Liver (tissue), 9 donors: ENCODE data around the gene PEAK1. TPM values are rescaled to one million over a fixed set of nuclear protein-coding genes. Genes with fewer than 3 reads are reported as not detected.

Experiments
- DNase-seq: peaks from one replicate; pipeline ENCODE4 v3.0.0-alpha.2; 2017; ENCODE audit warnings: low spot score
- H3K27ac ChIP-seq, 2 donors: one replicate each; pipeline ENCODE4 v1.7.0; 2013; ENCODE audit warnings: inconsistent platforms in 2 of 2, low read length in 2 of 2, control low read depth in 1 of 2, low read depth in 1 of 2, mild to moderate bottlenecking in 1 of 2
- H3K27me3 ChIP-seq, 4 donors: one replicate each; pipeline versions ENCODE4 v1.6.1 to v1.7.0; 2013; ENCODE audit warnings: low read length in 3 of 4, inconsistent platforms in 1 of 4, mild to moderate bottlenecking in 1 of 4, moderate library complexity in 1 of 4; ENCODE audit not compliant: control insufficient read depth in 4 of 4, insufficient read depth in 4 of 4
- H3K36me3 ChIP-seq, 4 donors: one replicate each; pipeline versions ENCODE4 v1.6.1 to v1.7.0; 2013; ENCODE audit warnings: low read length in 3 of 4, mild to moderate bottlenecking in 3 of 4, low read depth in 1 of 4, moderate library complexity in 1 of 4; ENCODE audit not compliant: control insufficient read depth in 4 of 4, insufficient read depth in 3 of 4
- H3K4me1 ChIP-seq, 4 donors: one replicate each; pipeline versions ENCODE4 v1.6.1 to v1.7.0; 2013; ENCODE audit warnings: low read length in 3 of 4, mild to moderate bottlenecking in 3 of 4, moderate library complexity in 1 of 4; ENCODE audit not compliant: control insufficient read depth in 4 of 4, insufficient read depth in 4 of 4
- H3K4me3 ChIP-seq, 3 donors: one replicate each; pipeline versions ENCODE4 v1.6.1 to v1.7.0; 2013; ENCODE audit warnings: low read length in 3 of 3, control low read depth in 1 of 3, low read depth in 1 of 3, mild to moderate bottlenecking in 1 of 3
- H3K9ac ChIP-seq, 2 donors: one replicate each; pipeline ENCODE4 v1.7.0; 2013; ENCODE audit warnings: low read length in 2 of 2, mild to moderate bottlenecking in 2 of 2, moderate library complexity in 2 of 2, control low read depth in 1 of 2, low read depth in 1 of 2
- H3K9me3 ChIP-seq, 4 donors: one replicate each; pipeline versions ENCODE4 v1.6.1 to v1.7.0; 2013; ENCODE audit warnings: low read length in 3 of 4; ENCODE audit not compliant: control insufficient read depth in 4 of 4
- EGR1 ChIP-seq, 2 donors: IDR thresholded peaks; 2 replicates each; pipeline ENCODE4 v1.6.1; 2016 to 2018; ENCODE audit warnings: antibody characterized with exemption in 2 of 2, low read depth in 2 of 2
- FOXA1 ChIP-seq: IDR thresholded peaks from 2 replicates; pipeline ENCODE4 v1.6.1; 2016; ENCODE audit warnings: antibody characterized with exemption
- GABPA ChIP-seq, 2 donors: IDR thresholded peaks in 1 of 2; conservative IDR thresholded peaks in 1 of 2; 2 replicates each; pipeline ENCODE4 v1.6.1; 2016; ENCODE audit warnings: antibody characterized with exemption in 2 of 2, mild to moderate bottlenecking in 1 of 2, moderate library complexity in 1 of 2
- HNF4A ChIP-seq, 2 donors: conservative IDR thresholded peaks; 2 replicates each; pipeline ENCODE4 v1.6.1; 2016; ENCODE audit warnings: antibody characterized with exemption in 2 of 2, mild to moderate bottlenecking in 2 of 2
- HNF4G ChIP-seq: IDR thresholded peaks from 2 replicates; pipeline ENCODE4 v1.6.1; 2016; ENCODE audit warnings: antibody characterized with exemption
- JUND ChIP-seq, 2 donors: IDR thresholded peaks; 2 replicates each; pipeline ENCODE4 v1.6.1; 2016; ENCODE audit warnings: antibody characterized with exemption in 2 of 2
- NR2F2 ChIP-seq: IDR thresholded peaks from 2 replicates; pipeline ENCODE4 v1.6.1; 2016; ENCODE audit warnings: antibody characterized with exemption
- RAD21 ChIP-seq, 2 donors: IDR thresholded peaks; 2 replicates each; pipeline ENCODE4 v1.6.1; 2016; ENCODE audit warnings: antibody characterized with exemption in 2 of 2, mild to moderate bottlenecking in 2 of 2
- RXRA ChIP-seq, 2 donors: IDR thresholded peaks; 2 replicates each; pipeline ENCODE4 v1.6.1; 2017 to 2018; ENCODE audit warnings: antibody characterized with exemption in 2 of 2, mild to moderate bottlenecking in 1 of 2
- SP1 ChIP-seq: IDR thresholded peaks from 2 replicates; pipeline ENCODE4 v1.6.1; 2018; ENCODE audit warnings: antibody characterized with exemption, mild to moderate bottlenecking
- TAF1 ChIP-seq: conservative IDR thresholded peaks from 2 replicates; pipeline ENCODE4 v1.6.1; 2016; ENCODE audit warnings: antibody characterized with exemption, mild to moderate bottlenecking
- YY1 ChIP-seq: IDR thresholded peaks from 2 replicates; pipeline ENCODE4 v1.6.1; 2016; ENCODE audit warnings: antibody characterized with exemption, mild to moderate bottlenecking
- WGBS: extraction: QIAGEN DNeasy Blood & Tissue Kit; methylation state at CpG from one replicate; pipeline ENCODE4 v1.1.7; 2013; 5-methylcytosine and 5-hydroxymethylcytosine counted together
- polyA plus RNA-seq, 2 donors: library from polyadenylated mRNA; stranded (reverse) in 1 of 2; unstranded in 1 of 2; fragments of 200-250 nt in 1 of 2; fragments of >200 nt in 1 of 2; fragmentation: Nextera tagmentation in 1 of 2; extraction: Ambion mirVana in 1 of 2; gene quantifications; one replicate each; pipeline versions ENCODE4 v1.2.1 to v1.2.3, GENCODE V29; 2013 to 2015
- total RNA-seq, 2 donors: library from RNA; depleted of rRNA; stranded (reverse); fragments of >200 nt; gene quantifications; one replicate each; pipeline ENCODE4 v1.2.3, GENCODE V29; 2014
- TF ChIP-seq, protein P1 (sequence below): fragments of 150-350 bp; IDR thresholded peaks from 2 replicates; pipeline ENCODE4 v1.5.1; 2017; ENCODE audit warnings: improper control_type of control experiment, low read depth, low read length; ENCODE audit not compliant: missing input control
- TF ChIP-seq, protein P2 (sequence below): IDR thresholded peaks from 2 replicates; pipeline ENCODE4 v1.6.1; 2016; ENCODE audit warnings: antibody characterized with exemption, mild to moderate bottlenecking
- TF ChIP-seq, protein P3 (sequence below): IDR thresholded peaks from 2 replicates; pipeline ENCODE4 v1.6.1; 2016; ENCODE audit warnings: antibody characterized with exemption
- TF ChIP-seq, protein P4 (sequence below): IDR thresholded peaks from 2 replicates; pipeline ENCODE4 v1.6.1; 2016; ENCODE audit warnings: antibody characterized with exemption
- TF ChIP-seq, protein P5 (sequence below): IDR thresholded peaks from 2 replicates; pipeline ENCODE4 v1.6.1; 2016; ENCODE audit warnings: antibody characterized with exemption
- donor health status: healthy.
- donor health status: healthy.
- donor health status: healthy.
- donor health status: healthy.
- donor health status: healthy.

The PEAK1 gene
- total and polyA plus RNA-seq, 4 donors, result 1.8 to 14.9 (median 5.8) TPM

DNA sequence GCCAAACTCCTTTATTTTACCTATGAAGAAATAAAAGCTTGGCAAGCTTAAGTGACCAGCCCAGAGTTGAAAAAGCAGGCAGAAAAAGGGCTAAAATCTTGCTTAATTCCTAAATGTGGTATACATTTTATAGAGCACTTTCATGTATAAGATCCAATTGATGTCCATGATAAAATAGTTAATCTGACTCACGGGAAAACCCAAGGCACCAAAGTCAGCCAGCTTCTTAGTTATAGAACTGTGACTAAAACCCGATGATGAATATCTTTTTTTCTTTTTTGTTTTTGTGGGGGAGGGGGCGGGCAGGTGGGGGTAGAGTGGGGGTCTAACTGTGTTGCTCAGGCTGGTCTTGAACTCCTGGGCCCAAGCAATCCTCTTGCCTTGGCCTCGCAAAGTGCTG, 71.4 kb downstream of the PEAK1 start (continued):
- TF ChIP-seq, protein P1, sequence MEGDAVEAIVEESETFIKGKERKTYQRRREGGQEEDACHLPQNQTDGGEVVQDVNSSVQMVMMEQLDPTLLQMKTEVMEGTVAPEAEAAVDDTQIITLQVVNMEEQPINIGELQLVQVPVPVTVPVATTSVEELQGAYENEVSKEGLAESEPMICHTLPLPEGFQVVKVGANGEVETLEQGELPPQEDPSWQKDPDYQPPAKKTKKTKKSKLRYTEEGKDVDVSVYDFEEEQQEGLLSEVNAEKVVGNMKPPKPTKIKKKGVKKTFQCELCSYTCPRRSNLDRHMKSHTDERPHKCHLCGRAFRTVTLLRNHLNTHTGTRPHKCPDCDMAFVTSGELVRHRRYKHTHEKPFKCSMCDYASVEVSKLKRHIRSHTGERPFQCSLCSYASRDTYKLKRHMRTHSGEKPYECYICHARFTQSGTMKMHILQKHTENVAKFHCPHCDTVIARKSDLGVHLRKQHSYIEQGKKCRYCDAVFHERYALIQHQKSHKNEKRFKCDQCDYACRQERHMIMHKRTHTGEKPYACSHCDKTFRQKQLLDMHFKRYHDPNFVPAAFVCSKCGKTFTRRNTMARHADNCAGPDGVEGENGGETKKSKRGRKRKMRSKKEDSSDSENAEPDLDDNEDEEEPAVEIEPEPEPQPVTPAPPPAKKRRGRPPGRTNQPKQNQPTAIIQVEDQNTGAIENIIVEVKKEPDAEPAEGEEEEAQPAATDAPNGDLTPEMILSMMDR, result no peak
- TF ChIP-seq FOXA1 (no peak), YY1 (no peak), HNF4G (no peak)

DNA sequence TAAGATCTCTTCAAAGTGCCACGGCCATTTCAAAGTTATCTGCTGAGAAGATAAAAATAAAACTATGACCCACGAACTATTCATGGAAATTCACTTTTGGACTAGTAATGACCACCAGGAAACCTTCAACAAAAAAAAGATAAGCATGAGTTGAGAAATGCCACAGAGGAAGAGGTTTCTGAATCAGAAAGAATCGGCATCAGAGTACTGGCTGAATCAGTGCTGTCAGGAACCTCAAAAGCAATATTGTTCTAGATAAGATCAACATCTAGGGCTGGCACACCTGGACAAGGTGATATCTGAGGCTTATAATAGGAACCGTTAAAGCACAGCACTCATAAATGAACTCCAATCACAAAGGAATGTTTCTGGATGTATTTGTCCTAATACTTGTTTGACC, 72.7 kb downstream of the PEAK1 start:
- H3K9me3 ChIP-seq, result no peaks in the 10 kb centered on the region
- TF ChIP-seq TAF1 (no peak), HNF4G (no peak), RXRA (IDR thresholded peaks at IDR 0.05) (no peak), HNF4A (conservative IDR thresholded peaks at IDR 0.05) (no peak), FOXA1 (no peak), EGR1 (IDR thresholded peaks at IDR 0.05; ENCODE audit: low read depth in 2 of 2) (no peak), YY1 (no peak), NR2F2 (no peak), SP1 (no peak), GABPA (IDR thresholded peaks at IDR 0.05 in 1 of 2, conservative IDR thresholded peaks at IDR 0.05 in 1 of 2) (no peak), JUND (IDR thresholded peaks at IDR 0.05) (no peak), RAD21 (IDR thresholded peaks at IDR 0.05) (no peak)
- TF ChIP-seq, protein P2, sequence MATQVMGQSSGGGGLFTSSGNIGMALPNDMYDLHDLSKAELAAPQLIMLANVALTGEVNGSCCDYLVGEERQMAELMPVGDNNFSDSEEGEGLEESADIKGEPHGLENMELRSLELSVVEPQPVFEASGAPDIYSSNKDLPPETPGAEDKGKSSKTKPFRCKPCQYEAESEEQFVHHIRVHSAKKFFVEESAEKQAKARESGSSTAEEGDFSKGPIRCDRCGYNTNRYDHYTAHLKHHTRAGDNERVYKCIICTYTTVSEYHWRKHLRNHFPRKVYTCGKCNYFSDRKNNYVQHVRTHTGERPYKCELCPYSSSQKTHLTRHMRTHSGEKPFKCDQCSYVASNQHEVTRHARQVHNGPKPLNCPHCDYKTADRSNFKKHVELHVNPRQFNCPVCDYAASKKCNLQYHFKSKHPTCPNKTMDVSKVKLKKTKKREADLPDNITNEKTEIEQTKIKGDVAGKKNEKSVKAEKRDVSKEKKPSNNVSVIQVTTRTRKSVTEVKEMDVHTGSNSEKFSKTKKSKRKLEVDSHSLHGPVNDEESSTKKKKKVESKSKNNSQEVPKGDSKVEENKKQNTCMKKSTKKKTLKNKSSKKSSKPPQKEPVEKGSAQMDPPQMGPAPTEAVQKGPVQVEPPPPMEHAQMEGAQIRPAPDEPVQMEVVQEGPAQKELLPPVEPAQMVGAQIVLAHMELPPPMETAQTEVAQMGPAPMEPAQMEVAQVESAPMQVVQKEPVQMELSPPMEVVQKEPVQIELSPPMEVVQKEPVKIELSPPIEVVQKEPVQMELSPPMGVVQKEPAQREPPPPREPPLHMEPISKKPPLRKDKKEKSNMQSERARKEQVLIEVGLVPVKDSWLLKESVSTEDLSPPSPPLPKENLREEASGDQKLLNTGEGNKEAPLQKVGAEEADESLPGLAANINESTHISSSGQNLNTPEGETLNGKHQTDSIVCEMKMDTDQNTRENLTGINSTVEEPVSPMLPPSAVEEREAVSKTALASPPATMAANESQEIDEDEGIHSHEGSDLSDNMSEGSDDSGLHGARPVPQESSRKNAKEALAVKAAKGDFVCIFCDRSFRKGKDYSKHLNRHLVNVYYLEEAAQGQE, result no peak
- TF ChIP-seq, protein P3, sequence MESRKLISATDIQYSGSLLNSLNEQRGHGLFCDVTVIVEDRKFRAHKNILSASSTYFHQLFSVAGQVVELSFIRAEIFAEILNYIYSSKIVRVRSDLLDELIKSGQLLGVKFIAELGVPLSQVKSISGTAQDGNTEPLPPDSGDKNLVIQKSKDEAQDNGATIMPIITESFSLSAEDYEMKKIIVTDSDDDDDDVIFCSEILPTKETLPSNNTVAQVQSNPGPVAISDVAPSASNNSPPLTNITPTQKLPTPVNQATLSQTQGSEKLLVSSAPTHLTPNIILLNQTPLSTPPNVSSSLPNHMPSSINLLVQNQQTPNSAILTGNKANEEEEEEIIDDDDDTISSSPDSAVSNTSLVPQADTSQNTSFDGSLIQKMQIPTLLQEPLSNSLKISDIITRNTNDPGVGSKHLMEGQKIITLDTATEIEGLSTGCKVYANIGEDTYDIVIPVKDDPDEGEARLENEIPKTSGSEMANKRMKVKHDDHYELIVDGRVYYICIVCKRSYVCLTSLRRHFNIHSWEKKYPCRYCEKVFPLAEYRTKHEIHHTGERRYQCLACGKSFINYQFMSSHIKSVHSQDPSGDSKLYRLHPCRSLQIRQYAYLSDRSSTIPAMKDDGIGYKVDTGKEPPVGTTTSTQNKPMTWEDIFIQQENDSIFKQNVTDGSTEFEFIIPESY, result no peak
- TF ChIP-seq, protein P1, result no peak
- TF ChIP-seq, protein P4, sequence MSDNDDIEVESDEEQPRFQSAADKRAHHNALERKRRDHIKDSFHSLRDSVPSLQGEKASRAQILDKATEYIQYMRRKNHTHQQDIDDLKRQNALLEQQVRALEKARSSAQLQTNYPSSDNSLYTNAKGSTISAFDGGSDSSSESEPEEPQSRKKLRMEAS, result no peak
- TF ChIP-seq, protein P5, sequence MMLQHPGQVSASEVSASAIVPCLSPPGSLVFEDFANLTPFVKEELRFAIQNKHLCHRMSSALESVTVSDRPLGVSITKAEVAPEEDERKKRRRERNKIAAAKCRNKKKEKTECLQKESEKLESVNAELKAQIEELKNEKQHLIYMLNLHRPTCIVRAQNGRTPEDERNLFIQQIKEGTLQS, result no peak
- H3K27ac ChIP-seq, result no peak overlapping the region
- H3K9ac ChIP-seq, result no peak overlapping the region
- no peaks in the 10 kb centered on the region for H3K4me1 ChIP-seq
- H3K4me3 ChIP-seq, result no peak overlapping the region
- H3K27me3 ChIP-seq, result no peaks in the 10 kb centered on the region
- DNase-seq, result no peak
- 67% methylated on average over 4 of the region's 4 CpGs for WGBS
- H3K36me3 ChIP-seq, result no peaks in the 10 kb centered on the region
